Colonic mucosa (tissue), 4 donors: ENCODE data around the gene LCMT2. TPM values are rescaled to one million over a fixed set of nuclear protein-coding genes. Genes with fewer than 3 reads are reported as not detected.

Experiments
- DNase-seq: peaks from one replicate; pipeline ENCODE4 v3.0.0-alpha.2; 2020
- H3K27ac ChIP-seq: fragments of 200-600 bp; one replicate; pipeline ENCODE4 v1.8.0; 2021
- H3K27me3 ChIP-seq: fragments of 200-600 bp; one replicate; pipeline ENCODE4 v1.8.0; 2021
- H3K36me3 ChIP-seq: fragments of 200-600 bp; one replicate; pipeline ENCODE4 v1.8.0; 2021
- H3K4me1 ChIP-seq: fragments of 200-600 bp; one replicate; pipeline ENCODE4 v1.8.0; 2021; ENCODE audit warnings: mild to moderate bottlenecking
- H3K4me3 ChIP-seq: fragments of 200-600 bp; one replicate; pipeline ENCODE4 v1.8.0; 2021
- H3K9ac ChIP-seq, 2 donors: one replicate each; pipeline ENCODE4 v1.7.0; 2013; ENCODE audit warnings: control low read depth in 2 of 2, low read depth in 2 of 2, low read length in 2 of 2
- H3K9me3 ChIP-seq: fragments of 200-600 bp; one replicate; pipeline ENCODE4 v1.8.0; 2021
- intact Hi-C: fragments of 100-400 bp; cut with DNase I; formaldehyde crosslinking; loops from one replicate; pipeline ENCODE4 v1.14.1; 2022
- total RNA-seq, 2 donors: library from RNA; stranded (reverse); fragmentation: NEBNext Ultra II Directional in 1 of 2; extraction: Animal tissue kit (Norgen Biotek cat#: 25700) in 1 of 2; gene quantifications; one replicate each; pipeline ENCODE4 v1.2.1, GENCODE V29; 2021
- TF ChIP-seq, protein P1 (sequence below): fragments of 200-600 bp; IDR thresholded peaks from one replicate; pipeline ENCODE4 v1.8.0; 2022; ENCODE audit warnings: antibody characterized with exemption, mild to moderate bottlenecking
- donor health status: healthy.
- donor health status: DM: no; HTN: no; CAD: no.
- donor health status: DM: no; HTN: no; CAD: no.

Gene LCMT2
- total RNA-seq, 2 donors from 2014 or later = 7.7 to 8.3 TPM

DNA sequence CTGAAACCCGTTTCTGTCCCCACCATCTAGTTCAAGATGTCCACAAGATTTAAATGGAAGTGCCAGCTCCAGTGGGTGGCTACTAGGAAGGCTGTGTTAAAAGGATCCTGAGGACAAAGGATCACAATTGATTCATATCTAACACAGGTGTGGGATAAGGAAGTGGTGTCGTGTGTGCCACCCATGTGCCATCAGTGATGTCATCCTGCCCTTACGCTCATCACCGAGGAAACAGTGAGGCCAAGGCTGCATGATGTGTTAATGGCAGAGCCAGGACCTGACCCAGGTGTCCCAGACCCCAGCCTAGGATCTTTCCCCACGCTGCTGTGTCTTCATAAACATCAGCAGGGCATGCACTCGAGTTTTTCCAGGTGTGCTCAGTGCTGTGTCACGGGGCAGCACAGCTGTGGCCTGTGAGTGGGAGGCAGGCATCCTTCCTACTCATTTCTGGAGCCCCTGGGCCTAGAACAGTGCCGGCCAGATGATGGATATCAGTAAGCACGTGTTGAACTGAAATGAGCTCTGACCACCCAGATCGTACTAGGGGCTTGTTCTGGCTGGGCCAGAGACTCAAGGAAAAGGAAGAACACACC, 53.0 kb downstream of the LCMT2 start:
- no peak for DNase-seq
- TF ChIP-seq, protein P1, sequence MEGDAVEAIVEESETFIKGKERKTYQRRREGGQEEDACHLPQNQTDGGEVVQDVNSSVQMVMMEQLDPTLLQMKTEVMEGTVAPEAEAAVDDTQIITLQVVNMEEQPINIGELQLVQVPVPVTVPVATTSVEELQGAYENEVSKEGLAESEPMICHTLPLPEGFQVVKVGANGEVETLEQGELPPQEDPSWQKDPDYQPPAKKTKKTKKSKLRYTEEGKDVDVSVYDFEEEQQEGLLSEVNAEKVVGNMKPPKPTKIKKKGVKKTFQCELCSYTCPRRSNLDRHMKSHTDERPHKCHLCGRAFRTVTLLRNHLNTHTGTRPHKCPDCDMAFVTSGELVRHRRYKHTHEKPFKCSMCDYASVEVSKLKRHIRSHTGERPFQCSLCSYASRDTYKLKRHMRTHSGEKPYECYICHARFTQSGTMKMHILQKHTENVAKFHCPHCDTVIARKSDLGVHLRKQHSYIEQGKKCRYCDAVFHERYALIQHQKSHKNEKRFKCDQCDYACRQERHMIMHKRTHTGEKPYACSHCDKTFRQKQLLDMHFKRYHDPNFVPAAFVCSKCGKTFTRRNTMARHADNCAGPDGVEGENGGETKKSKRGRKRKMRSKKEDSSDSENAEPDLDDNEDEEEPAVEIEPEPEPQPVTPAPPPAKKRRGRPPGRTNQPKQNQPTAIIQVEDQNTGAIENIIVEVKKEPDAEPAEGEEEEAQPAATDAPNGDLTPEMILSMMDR = no peak
- H3K4me3 ChIP-seq = no peak overlapping the region
- no peaks in the 10 kb centered on the region for H3K27me3 ChIP-seq
- no peak overlapping the region for H3K9ac ChIP-seq
- no peaks in the 10 kb centered on the region for H3K36me3 ChIP-seq
- no peak overlapping the region for H3K27ac ChIP-seq
- H3K9me3 ChIP-seq = no peaks in the 10 kb centered on the region
- H3K4me1 ChIP-seq = no peaks in the 10 kb centered on the region
- intact Hi-C loops = no loop called here

DNA sequence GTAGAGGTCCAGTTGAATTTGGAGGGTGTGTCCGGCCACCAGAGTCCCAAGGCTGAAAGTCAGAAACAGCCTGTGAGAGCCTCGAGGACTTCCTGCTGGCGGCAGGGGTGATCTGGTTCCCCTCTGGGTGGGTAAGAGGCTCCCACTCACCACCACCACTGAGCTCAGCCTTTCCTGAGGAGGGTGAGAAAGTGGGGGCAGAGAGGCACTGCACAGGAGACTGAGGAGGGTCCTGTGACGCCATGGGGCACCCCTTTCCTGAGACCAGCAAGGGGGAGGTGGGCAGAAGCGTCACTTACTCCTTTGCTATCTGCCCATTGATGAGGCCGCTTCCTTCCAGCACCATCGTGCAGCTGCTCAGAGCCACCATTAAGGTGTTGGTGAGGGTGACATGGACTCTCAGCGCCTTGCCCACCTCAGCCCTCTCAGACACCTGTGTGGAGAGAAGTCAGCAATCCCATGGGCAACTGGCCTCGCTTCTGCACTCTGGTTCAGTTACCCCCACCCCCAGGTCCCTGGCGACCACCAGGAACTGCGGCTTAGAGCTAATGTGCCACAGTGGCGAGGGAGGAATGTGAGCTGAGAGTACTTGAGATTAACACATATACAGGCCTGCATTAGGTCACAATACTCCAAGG, 53.7 kb downstream of the LCMT2 start:
- Histone ChIP-seq H3K27me3 (no peaks in the 10 kb centered on the region), H3K9ac (no peak overlapping the region), H3K4me3 (no peak overlapping the region), H3K27ac (no peak overlapping the region), H3K4me1 (no peaks in the 10 kb centered on the region), H3K36me3 (no peaks in the 10 kb centered on the region), H3K9me3 (no peaks in the 10 kb centered on the region)
- TF ChIP-seq, protein P1 = no peak
- intact Hi-C loops = no loop called here
- no peak for DNase-seq

DNA sequence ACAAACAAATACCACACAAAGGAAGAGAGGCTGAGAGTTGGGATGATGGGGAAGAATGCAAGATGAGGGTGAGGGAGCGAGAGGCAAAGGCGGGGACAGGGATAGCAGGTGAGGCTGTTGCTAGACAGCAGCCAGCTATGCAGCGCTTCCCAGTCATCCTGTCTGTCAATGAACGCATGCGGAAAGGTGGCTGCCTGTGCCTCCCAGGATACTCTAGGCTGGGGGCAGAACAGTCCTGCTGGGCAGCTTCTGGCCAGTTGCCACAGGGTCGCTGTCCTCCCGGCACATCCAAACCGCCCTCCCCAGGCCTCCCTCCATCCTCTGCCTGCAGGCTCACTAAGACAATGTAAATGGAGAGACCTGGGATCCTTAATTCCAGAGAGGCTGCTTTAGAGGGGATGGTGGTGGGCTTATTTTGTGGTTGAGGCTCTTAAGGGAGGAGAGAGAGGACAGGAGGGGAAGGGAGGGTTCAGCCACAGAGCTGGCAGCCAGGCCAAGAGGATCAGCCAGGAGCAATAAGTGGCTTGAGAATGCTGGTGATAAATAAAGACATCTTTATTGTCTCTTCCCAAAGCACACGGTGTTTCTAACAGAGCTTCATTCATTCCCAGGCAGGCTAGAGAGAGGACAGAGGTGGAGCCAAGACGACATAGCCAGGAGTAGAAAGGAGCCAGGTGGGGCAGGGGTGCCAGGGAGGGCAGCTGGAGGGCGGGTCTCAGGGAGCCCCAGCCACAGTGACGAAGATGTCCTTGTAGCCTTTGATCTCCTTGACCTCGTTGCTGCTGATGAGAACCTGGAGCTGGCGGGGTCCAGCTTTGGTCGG, 54.4 kb downstream of the LCMT2 start:
- no peaks in the 10 kb centered on the region for H3K27me3 ChIP-seq
- intact Hi-C loops = no loop called here
- no peaks in the 10 kb centered on the region for H3K9me3 ChIP-seq
- H3K9ac ChIP-seq = no peak overlapping the region
- no peak overlapping the region for H3K27ac ChIP-seq
- H3K4me1 ChIP-seq = no peaks in the 10 kb centered on the region
- no peak overlapping the region for H3K4me3 ChIP-seq
- TF ChIP-seq, protein P1 = no peak
- no peaks in the 10 kb centered on the region for H3K36me3 ChIP-seq
- no peak for DNase-seq

DNA sequence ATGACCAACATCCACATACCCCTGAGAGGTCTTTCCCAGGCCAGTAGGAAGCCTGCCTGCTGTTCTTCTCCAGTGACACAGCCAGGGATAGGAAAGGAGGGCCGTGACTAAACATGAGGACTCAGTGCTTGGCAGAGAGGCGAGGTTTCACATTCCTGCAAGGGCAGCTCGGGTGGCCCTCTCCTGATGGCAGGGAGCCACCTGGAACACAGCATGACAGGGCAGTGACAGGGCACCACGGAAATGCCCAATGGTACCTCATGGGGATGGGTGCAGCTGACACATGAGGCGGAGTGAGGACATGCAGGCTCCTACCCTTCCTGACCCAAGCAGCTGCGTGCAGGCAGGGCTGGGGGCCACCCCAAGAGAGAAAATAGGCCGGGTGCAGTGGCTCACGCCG, 56.2 kb downstream of the LCMT2 start:
- TF ChIP-seq, protein P1 = no peak
- no peaks in the 10 kb centered on the region for H3K4me1 ChIP-seq
- H3K36me3 ChIP-seq = no peaks in the 10 kb centered on the region
- no peak overlapping the region for H3K4me3 ChIP-seq
- intact Hi-C loops = no loop called here
- no peak for DNase-seq
- no peaks in the 10 kb centered on the region for H3K27me3 ChIP-seq
- H3K9me3 ChIP-seq = no peaks in the 10 kb centered on the region
- H3K27ac ChIP-seq = no peak overlapping the region
- H3K9ac ChIP-seq = no peak overlapping the region

Other genes with a start within 250 kb of the LCMT2 start
- 10 to 100 TPM; 21.4 to 26.2 TPM for gene UBR1, start 224.5 kb downstream of the LCMT2 start, total RNA-seq
- gene TMEM62, start 197.0 kb downstream of the LCMT2 start, total RNA-seq = 10 to 100 TPM; 33.0 to 34.2 TPM
- 10 to 100 TPM; 48.2 to 64.5 TPM for gene CCNDBP1, start 145.2 kb downstream of the LCMT2 start, total RNA-seq
- gene EPB42, start 109.6 kb downstream of the LCMT2 start, total RNA-seq = not detected
- gene TGM5, start 63.6 kb downstream of the LCMT2 start, total RNA-seq = not detected
- not detected for gene TGM7, start 28.3 kb downstream of the LCMT2 start, total RNA-seq
- 10 to 100 TPM; 26.2 to 26.6 TPM for gene ZSCAN29, start 40.5 kb upstream of the LCMT2 start, total RNA-seq
- 10 to 100 TPM; 19.0 to 38.3 TPM for gene TUBGCP4, start 40.5 kb upstream of the LCMT2 start, total RNA-seq
- gene TP53BP1, start 162.6 kb upstream of the LCMT2 start, total RNA-seq = 10 to 100 TPM; 27.7 to 31.4 TPM
- gene MAP1A, start 187.0 kb upstream of the LCMT2 start, total RNA-seq = 1 to 10 TPM; 1.9 to 5.6 TPM